GM10266 (cell line): ENCODE data around the gene SIKE1.
A peak's percentile ranks its signal among the peaks of the same experiment; 100 is the strongest.
"Not testable (repeated sequence)": the region's sequence is repeated elsewhere in the genome, so short reads cannot be mapped to it uniquely, and the experiment has no call there.

ENCODE experiments used
- DNase-seq: peaks from one replicate; pipeline ENCODE4 v3.0.0; 2012; ENCODE audit errors: extremely low spot score
- TF ChIP-seq, protein P1 (sequence below): IDR thresholded peaks from 2 replicates; pipeline ENCODE4 v1.5.1; 2012; ENCODE audit warnings: mild to moderate bottlenecking, low read depth; ENCODE audit not compliant: control insufficient read depth, insufficient read depth; ENCODE audit errors: missing control alignments

SIKE1 gene

DNA sequence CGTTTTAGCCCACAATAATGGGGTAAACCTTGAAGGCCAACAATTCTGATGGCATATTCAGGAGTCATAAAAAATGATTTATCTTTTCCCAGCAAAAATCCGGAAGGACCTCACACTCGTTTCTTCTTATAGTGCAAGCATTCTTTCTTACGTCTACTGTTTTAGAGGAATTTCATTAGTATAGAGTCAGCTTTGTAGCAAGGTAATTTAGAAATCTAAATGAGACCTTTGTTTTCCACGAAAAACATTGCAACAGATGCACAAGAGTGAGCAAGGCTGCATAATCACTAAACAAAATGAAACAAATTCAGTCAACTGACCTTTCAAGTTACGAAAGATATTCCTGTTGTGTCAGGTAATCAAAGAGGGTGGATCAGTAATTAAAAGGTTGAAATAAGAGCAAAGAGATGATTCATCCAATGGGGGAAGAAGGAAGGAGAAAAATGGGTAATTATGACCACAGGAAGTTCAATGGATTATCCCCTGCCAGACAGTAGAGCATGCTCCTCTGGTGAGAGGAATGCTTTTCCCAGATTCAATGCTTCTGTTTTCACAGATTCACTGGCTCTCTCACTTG is 22.1 kb downstream of the SIKE1 start:
- TF ChIP-seq, protein P1, sequence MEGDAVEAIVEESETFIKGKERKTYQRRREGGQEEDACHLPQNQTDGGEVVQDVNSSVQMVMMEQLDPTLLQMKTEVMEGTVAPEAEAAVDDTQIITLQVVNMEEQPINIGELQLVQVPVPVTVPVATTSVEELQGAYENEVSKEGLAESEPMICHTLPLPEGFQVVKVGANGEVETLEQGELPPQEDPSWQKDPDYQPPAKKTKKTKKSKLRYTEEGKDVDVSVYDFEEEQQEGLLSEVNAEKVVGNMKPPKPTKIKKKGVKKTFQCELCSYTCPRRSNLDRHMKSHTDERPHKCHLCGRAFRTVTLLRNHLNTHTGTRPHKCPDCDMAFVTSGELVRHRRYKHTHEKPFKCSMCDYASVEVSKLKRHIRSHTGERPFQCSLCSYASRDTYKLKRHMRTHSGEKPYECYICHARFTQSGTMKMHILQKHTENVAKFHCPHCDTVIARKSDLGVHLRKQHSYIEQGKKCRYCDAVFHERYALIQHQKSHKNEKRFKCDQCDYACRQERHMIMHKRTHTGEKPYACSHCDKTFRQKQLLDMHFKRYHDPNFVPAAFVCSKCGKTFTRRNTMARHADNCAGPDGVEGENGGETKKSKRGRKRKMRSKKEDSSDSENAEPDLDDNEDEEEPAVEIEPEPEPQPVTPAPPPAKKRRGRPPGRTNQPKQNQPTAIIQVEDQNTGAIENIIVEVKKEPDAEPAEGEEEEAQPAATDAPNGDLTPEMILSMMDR, result no peak
- no peak for DNase-seq

DNA sequence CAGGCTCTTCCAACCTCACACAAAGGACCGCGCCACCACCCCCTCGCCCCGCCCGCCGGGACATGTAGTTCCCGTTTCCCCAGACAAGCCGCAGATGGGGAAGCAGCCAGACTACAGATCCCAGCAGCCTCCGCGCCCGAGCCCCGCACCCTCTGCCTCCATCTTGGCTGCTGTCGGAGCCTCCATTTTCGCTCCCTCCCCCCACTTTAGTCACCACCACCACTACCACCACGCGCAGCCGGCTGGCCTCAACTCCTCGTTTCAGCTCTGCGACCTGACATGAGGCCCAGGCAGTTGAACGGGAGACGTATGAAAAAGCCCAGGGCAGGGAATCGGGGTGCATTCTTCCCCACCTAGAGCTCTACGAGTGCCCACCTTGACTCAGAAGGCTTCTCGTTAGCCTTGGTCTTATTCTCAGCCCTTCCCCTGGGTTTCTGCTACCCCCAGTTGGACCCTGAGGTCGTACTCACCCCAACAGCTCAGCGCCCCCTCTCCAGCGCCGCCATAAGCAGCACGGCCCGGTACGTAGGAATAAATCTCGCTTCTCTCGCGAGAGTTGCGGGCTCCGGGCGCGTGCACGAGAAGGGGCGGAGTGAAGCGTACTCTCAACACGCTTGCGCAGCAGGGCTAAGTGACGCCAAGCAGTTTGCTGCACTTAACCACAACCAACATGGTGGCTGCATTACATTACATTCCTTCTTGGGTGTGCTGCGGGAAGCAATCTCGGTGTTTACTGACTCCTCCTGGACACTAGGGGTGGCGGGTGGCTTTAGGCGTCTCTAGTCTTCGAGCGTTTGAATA is 22.8 kb downstream of the SIKE1 start, which contains the start of gene CSDE1:
Gene CSDE1, minus strand, starts transcription at position 530 of the 801 bp plus-strand sequence. CDS start 18,094 bp downstream, outside the sequence.
- TF ChIP-seq, protein P1, result no peak
- DNase-seq, result peak; percentile 85

DNA sequence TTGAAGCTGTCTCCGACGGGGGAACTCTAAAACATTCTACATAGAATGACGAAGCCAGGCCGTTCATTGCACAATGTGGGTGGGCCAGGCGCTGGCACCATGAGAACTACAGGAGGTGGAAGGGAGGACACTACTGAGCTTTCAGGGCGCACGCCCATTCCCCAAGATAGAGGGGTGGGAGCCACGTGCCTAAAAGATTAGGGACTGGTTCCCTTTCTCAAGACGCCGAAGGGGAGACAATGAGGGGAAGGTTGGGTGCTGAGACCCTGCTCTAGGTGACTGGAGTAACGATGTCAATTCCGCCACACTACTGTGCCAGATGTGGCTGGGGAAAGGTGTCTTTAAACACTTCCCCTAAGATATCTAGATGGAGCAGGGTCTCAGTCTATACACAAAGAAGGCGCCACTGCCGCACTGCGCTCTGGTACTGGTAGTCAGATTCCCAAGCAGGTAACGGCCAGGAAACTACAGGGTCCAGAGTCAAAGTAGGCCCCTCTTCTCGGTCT is 23.5 kb downstream of the SIKE1 start:
- TF ChIP-seq, protein P1, result no peak
- no peak for DNase-seq

DNA sequence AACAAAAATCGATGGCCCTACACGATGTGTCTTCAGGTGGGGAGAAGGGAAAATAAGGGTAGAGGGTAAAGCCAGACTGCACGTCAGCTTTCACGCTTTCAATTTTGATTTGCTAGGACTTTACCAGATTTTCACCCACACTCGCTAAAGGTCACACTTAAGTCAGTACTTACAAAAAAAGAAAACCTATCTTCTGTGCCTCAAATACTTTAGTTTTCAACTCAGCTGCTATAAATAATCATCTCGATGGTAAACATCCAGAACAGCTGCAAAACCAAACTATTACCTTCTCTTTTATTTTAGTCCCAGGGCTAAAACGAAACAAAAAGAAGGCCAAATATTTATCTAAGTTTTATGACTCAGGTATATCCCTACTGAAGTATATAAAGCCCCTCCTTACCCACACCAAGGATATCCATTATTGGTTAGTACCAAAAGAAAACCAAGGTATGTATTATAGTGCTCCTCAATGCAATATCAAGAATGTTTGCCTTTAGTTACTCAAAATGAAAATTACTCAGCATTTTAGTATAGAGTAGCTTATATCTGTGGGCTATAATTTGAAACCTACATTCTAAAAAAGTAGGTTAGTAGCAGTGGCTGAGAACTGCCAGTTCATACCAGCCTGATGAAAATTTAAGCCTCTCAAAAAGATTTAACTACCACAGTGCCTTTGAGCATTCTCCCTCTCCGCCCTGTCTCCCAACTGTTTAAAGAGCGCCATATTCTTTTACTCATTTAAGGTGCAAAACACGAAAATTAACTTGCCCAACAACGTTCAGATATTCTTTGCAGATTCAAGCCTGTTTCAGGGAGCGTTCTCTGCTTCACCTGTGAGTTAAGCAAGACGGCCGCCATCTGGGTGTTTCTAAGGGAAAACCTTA is 24.2 kb downstream of the SIKE1 start:
- DNase-seq, result peak; percentile 43
- TF ChIP-seq, protein P1, result no peak

DNA sequence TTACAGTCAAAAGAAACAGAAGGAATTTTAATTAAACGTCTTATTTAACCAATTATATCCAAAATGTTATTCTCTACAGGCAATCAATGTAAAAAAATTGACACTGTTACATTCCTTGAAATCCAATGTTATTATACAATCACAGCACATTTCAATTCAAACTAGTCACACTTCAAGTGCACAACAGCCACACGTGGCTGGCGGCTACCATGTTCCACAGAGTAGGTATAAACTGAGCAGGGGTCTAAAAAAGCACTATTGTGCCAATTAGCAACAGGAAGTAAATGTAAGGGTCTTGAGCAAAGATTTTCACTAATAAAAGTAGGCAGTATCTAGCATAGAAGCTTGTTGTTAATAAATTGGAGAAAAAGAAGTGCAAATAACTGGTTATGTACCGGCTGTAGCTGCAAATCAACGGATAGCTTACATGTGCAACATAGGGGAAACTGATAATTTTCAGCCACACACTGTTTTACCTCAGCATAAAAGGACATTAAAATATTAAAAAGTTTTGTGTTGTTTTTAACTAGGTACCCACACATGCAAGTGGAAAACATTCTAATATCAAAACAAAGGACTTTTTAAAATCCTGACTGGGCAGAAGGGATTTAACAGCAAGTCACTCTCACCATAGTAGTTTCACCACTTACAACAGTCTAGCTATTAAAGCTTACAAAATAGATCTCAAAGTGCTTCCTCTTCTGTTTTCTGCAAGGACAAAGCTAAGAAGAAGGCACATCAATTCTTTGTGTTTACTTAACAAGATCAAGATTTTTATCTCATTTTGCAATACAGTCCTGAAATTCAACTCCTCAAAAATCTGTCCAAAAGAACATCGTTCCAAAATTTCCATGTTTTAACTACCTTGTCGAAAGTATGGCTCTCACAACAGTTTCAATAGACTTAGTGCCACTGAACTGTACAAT is 25.2 kb downstream of the SIKE1 start:
- TF ChIP-seq, protein P1, result no peak
- no peak for DNase-seq

DNA sequence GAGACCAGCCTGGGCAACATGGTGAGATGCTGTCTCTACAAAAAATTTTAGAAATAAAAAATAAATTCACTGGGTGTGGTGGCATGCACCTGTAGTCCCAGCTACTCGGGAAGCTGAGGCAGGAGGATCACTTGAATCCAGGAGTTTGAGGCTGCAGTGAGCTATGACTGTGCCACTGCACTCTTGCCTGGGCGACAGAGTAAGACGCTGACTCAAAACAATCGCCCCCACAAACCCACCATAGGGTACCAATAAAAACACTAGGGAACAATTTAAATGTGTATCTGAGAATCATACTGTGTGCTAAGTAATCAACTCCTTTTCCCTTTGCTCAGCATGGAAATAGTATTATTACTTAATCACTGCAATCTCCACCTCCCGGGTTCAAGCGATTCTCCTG is 26.8 kb downstream of the SIKE1 start:
- not testable (repeated sequence) for DNase-seq
